GM18519 (cell line): ENCODE measurements around the gene SURF6.
"Not testable (repeated sequence)": the region's sequence is repeated elsewhere in the genome, so short reads cannot be mapped to it uniquely, and the experiment has no call there.

Experiments used
- ATAC-seq: cut with Tn5 transposase; IDR thresholded peaks from one replicate; pipeline ENCODE4 v1.9.1; 2021; ENCODE audit warnings: mild to moderate bottlenecking, moderate library complexity; ENCODE audit not compliant: unreplicated experiment, low FRiP score

SURF6 gene

GRCh38 chr9:133335924-133336811 lies at the start of gene SURF6:
SURF6 (minus strand) TSS chr9:133336188; CDS start chr9:133336132, 56 bp downstream.
- peak; percentile 70 for ATAC-seq

DNA sequence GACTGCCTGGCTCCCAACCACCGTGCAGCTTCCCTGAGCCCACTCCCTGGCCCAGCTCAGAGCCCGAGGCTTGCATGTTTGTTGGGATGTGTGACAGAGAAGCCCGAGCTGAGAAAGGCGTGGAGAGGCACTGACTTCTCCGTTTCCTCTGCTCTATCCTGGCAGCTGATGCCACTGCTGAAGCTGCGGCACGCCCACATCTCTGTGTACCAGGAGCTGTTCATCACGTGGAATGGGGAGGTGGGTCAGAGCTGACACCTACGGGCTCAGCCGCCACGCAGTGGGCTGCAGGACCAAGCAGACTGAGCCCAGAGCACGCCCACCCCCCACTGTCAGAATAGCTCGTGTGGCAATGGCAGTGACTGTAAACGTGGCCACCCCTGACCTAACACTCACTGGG lies 49.5 kb upstream of the SURF6 start:
- no peak for ATAC-seq

DNA sequence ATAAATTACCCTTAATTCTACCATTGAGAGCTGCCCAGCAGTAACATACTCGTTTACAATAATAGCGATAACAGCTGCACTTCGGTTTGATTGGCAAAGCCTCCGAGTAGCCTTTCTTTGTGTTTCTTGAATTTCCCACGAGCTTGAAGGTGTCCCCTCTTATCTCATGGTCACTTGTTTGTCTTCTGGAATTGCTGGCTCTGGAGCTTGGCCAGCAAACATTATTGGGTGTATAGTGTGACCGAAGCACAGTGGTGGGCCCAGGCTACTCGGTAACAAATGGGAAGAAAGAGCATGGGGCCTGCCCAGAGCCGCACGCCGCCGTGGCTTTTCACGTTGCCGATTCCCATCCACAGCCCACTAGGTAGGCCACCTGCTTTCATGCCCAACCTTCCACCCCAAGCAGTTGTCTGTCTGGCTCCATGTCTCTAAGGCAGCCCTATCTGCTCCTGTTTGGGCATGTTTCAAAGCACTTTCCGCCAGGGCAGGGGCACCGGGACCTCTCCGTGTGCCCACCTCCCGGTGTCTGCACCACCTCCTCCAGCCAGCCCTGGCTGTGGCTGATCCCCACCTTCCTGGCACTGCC lies 48.8 kb upstream of the SURF6 start:
- ATAC-seq = no peak

- ATAC-seq = no peak
Observed at GRCh38 chr9:133383438-133383837, 47.5 kb upstream of the SURF6 start.

DNA sequence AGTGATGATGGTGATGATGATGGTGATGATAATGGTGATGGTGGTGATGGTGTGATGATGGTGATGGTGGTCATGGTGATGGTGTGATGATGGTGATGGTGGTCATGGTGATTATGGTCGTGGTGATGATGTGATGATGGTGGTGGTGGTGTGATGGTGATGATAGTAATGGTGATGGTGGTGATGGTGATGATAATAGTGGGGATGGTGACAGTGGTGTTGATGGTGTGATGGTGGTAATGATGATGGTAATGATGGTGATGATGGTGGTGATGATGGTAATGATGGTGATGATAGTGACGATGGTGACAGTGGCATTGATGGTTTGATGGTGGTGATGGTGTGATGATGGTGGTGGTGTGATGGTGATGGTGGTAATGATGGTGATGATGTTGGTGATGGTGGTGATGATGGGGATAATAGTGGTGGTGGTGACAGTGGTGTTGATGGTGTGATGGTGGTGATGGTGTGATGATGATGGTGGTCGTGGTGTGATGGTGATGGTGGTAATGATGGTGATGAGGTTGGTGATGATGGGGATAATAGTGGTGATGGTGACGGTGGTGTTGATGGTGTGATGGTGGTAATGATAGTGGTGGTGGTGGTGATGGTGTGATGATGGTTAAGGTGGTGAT lies 46.6 kb upstream of the SURF6 start:
- ATAC-seq = no peak

GRCh38 chr9:133380734-133381133 lies 44.7 kb upstream of the SURF6 start:
- no peak for ATAC-seq

GRCh38 chr9:133379153-133380086 lies 43.4 kb upstream of the SURF6 start:
- no peak for ATAC-seq

- no peak for ATAC-seq
Observed at GRCh38 chr9:133378408-133378962, 42.5 kb upstream of the SURF6 start.

- ATAC-seq = no peak
Observed at GRCh38 chr9:133377721-133378216, 41.8 kb upstream of the SURF6 start.

- ATAC-seq = not testable (repeated sequence)
Observed at GRCh38 chr9:133377280-133377679, 41.3 kb upstream of the SURF6 start.

GRCh38 chr9:133375724-133376654 lies 40.0 kb upstream of the SURF6 start, which contains the start of the genes STKLD1 and SURF4:
STKLD1 (plus strand) TSS chr9:133376366; CDS start chr9:133376474, 108 bp downstream.
SURF4 (minus strand) TSS chr9:133376060; CDS start chr9:133375969, 91 bp downstream.
- peak; percentile 74 for ATAC-seq

DNA sequence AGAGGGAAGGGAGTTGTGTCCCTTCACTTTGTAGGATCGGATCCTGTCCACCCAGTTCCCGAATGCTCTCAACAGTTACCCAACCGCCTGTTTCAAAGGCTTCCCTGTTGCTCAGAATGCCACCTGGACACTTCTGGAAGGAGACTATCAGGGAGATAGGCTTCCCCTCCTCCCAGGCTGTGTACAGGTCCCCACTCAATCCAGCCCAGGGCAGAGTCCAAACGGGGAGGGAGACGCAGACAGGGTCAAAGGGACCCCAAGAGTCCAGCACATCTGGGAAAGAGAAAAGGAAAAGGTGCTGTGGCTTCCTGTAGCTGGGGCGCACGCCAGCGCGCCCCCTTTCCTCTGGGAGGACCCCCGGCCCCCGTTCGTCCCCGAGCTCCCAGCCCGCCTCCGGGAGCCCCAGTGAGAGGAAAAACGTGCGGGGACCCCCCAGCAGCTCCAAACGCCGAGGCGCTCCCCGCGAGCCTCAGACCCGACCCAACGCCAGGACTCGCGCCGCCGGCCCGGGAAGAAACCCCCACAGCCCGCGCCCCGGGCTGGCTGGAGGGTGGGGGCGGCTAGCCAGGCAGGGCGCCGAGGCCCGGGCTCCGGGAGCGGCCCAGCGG lies 39.2 kb upstream of the SURF6 start:
- ATAC-seq = no peak

DNA sequence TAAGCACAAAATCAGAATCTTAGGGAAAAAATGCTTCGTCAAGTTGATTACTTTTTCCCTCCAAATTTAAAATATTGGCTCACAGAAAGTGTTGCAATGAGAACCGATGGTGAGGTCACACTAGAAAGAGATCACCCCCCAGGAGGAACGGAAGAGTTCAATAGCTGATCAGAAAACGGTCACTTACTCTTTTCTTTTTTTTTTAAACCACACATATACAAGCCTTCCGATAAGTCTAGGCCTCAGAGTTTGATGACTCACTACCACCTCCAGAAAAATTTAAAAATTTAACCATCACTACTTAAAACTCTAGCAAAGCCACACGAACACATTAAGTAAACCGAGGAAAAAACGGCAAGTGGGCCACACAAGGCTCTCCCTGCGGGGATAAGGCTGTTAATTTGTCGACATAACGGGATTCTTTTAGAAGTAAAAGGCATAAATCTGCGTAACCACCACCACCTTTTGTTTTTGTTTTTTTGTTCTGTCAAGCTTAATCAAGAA lies 38.7 kb upstream of the SURF6 start:
- ATAC-seq = no peak

DNA sequence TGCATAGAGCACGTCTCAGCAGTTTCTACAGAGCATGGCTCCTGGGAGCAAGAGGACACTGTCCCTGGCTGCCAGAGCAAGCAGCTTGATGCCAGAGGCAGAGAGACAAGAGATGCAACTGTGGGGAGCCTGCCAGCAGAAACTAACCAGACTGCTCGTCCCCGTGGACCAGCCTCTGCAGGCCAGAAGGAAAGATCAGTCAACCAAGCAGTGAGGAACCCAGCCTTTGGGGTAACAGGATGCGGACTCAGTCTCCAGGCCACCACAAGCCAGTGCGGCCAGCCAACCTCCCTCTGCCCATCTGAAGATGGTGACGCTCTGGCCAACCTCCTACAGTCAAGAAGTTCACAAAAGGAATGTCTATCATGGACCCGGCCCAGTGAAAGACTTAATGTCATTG lies 36.2 kb upstream of the SURF6 start:
- ATAC-seq = no peak

GRCh38 chr9:133371261-133371711 lies 35.3 kb upstream of the SURF6 start:
- ATAC-seq = no peak

DNA sequence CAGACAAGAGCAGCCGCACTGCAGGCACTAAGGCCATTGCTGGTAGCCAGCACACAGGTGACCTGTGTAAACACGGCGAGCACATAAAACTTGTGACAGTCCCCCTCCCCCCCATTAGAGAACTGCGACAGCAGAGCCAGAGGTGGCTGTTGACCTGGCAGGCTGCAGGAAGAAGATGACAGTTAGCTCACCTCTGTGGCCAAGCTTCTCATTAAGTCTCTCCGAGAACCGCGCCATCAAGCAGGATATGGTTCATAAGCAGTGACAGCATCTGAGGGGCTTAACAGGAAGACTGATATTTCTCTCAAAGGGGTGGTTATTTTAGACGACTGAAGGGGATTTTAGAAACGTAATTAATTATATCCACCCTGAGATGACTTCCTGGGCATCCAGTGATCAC lies 34.7 kb upstream of the SURF6 start:
- no peak for ATAC-seq

GRCh38 chr9:133369933-133370332 lies 33.9 kb upstream of the SURF6 start:
- no peak for ATAC-seq

DNA sequence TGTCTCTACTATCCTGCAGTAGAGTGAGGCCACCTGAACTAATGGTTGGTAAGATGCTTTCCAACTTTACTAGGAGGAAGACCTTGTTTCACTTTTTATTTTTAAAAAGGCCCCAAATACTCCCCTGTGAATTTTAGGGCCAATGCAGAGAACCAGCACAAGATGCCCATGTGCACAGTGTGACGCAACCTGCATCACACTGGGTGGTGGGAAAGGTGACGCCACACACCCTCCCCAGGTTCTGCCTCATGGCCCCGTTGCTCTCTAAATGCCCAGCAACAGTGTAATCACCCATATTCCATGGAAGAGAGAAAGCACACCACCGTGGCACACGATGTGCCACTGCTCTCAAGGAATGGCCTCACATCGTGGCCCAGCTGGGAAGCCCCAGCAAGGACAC lies 33.4 kb upstream of the SURF6 start:
- no peak for ATAC-seq
